NCI-H2227 treated with DMSO at 0.1 percent for 48 hours (cell line): ENCODE measurements around the gene SDK2.
"Not testable (repeated sequence)": the region's sequence is repeated elsewhere in the genome, so short reads cannot be mapped to it uniquely, and the experiment has no call there.

Source experiments
- DNase-seq: peaks from one replicate; lab custom pipeline; 2025; lab: John Stamatoyannopoulos, UW

SDK2 gene

DNA sequence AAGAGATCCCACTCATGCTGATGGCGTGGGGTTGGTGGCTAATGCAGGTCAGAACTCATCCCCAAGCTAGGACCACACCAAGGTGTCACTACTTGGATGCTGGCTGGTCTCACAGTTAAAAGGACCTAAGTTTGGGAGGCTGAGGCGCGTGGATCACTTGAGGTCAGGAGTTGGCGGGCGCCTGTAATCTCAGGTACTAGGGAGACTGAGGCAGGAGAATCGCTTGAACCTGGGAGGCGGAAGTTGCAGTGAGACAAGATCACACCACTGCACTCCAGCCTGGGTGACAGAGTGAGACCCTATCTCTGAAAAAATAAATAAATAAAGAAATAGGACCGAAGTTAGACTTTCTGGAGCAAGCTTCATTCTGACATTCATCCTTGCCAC, 325.8 kb downstream of the SDK2 start:
- no peak for DNase-seq

DNA sequence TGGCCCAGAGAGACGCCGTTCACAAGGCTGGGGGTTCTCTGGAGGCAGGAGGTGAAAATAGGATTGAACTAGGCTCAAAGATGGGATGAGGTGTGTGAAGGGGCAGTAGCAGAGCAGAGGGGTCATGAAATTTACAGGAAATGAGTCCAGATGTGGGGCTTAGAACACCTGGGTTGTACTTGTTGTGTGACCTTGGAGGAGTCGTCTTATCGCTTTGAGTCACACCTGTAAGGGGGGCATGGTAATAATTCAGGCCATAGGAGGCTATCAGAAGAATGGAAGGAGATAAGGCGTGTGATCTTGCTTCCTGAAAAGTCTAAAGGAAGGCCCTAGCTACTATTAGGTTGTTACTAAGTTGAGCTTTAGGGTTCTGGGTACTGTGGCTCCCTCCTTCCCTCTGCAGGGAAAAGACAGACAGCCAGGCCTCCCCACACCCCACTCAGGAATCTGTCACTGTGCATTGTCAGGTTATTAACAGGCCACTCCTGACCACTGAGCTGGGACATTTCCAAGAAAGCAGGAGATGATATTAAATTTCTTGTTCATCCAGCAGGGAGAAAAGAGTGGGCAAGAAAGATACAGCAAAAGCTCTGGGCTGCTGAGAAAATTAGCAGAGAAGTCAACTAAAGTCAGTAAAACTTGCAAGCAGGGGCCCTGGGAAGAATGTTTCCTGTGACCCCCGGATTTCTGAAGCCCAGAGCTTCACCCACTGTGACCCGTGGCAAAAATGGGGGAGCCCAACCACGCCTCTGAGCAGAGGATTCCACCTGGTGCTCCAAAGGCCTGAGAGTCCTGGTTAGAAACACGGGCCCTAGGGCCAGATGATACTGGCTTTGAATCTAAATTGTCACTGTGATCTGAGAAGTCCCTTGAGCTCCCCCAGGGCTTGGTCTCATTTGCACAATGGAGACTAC, 326.5 kb downstream of the SDK2 start:
- no peak for DNase-seq

DNA sequence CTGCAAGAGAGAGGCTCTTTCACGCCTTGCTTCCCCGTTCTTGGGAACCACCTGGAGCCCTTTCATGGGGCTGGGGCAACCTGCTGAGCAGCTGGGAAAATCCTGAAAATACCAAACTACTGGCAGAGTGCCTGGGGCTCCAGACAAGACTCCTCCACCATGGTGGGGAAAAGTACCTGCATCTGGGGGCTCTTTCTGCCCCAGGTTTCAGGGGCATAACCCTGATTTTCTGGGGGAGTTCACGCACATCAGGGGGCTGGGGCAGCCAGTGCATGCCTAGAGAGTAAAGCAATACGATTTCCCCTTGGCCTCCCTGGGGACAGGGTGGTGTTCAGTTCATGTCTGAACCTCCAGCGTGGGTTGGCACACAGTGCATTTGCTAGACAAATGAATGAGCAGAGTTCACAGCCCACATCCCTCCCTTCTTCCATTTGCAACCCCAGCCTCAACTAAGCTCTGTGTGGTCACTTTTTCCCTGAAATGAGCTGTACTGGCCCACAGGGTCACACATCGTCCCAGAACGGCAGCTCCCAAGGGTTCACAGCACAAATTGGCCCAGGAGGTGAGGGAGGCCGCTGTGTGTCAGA, 327.2 kb downstream of the SDK2 start:
- DNase-seq = no peak

DNA sequence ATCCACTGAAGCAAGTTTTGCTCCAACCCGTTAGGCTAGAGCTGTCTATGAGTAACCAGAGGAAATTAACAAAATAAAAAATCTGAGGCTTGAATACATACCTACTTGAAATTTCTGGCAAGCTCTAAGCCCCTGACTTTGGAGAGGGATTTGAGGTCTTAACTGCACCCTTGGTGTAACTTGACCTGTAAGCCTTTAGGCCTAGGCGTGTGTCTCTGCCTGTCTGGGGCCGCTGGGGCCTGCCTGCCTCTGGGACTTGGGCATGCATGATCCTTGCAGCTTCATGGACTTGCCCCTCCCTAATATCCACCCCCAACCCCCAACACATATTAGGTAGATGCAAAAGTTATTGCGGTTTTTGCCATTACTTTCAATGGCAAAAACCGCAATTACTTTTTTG, 328.8 kb downstream of the SDK2 start:
- DNase-seq = no peak

- DNase-seq = no peak
Observed at GRCh38 chr17:73313526-73314127, 330.6 kb downstream of the SDK2 start.

DNA sequence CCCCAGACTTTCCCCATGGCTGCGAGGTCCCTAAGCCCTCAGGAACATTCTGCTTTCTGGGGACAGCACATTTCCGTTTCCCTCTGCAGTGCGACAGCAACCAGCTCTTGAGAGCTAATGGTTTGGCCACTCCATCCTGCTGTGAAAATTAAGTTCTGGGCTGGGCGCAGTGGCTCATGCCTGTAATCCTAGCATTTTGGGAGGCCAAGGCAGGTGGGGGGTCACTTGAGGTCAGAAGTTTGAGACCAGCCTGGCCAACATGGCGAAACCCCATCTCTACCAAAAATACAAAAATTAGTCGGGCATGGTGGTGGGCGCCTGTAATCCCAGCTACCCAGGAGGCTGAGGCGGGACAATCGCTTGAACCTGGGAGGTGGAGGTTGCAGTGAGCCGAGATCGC, 331.4 kb downstream of the SDK2 start:
- DNase-seq = not testable (repeated sequence)

DNA sequence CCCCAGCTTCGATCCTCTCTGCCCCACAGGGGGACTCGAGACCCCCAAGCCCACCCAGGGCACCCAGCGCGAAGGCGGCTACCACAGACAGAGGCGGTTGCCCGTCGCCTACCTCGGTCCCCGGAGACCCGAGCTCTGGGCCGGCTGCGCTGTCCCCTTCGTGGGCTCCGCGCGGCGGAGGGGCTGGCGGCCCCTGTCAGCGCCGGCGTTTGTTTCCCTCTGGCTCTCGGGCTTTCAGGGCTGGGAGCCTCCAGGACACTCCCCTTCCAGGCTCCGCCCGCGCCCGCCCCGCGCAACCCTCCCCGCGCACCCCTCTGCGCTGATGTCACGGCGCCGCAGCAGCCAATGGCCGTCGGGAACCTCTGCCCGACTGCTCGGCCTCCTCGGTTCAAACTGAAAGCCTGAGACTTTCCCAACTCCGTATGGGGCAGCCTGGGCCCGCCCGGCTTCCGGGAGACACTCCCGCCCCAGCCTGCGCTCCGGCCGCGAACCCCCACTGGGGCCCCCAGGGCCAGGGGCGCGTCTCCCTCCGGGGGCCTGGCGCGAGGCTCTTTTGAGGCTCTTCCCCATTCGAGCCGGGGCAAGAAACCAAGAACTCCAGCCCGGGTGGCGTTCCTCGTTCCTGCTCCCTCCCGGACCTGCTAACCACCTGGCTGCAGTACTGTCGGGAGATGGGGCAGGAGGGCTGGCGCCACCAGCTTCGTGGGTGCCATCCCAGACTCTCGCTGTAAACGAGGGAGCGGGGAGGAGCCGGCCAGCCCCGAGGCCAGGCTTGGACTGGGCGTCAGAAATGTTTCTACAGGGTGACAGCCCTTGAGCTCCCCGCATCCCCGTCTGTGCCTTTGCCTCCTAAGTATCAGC, 332.2 kb downstream of the SDK2 start, which contains the start of gene CDC42EP4:
CDC42EP4 (minus strand) TSS at position 221 of the 861 bp plus-strand sequence. CDS start 25,501 bp downstream, outside the sequence.
- peak; percentile 86 for DNase-seq

DNA sequence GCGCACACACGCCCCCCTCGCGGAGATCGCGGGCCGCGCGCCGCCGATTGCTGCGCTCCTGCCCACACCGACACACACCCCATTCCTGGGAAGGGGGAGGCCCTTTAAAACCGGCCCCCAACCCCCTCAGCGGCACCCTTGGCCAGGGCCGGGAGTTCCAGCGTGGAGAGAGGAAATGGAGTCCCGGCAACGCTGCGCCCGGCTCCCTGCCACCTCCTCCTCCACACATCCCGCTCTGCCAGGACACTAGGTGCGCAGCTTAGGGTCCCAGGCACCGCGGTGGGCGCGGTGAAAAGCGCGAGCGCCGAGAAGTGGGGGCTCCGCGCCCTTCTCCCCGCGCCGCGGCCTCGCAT, 332.8 kb downstream of the SDK2 start:
- DNase-seq = no peak

DNA sequence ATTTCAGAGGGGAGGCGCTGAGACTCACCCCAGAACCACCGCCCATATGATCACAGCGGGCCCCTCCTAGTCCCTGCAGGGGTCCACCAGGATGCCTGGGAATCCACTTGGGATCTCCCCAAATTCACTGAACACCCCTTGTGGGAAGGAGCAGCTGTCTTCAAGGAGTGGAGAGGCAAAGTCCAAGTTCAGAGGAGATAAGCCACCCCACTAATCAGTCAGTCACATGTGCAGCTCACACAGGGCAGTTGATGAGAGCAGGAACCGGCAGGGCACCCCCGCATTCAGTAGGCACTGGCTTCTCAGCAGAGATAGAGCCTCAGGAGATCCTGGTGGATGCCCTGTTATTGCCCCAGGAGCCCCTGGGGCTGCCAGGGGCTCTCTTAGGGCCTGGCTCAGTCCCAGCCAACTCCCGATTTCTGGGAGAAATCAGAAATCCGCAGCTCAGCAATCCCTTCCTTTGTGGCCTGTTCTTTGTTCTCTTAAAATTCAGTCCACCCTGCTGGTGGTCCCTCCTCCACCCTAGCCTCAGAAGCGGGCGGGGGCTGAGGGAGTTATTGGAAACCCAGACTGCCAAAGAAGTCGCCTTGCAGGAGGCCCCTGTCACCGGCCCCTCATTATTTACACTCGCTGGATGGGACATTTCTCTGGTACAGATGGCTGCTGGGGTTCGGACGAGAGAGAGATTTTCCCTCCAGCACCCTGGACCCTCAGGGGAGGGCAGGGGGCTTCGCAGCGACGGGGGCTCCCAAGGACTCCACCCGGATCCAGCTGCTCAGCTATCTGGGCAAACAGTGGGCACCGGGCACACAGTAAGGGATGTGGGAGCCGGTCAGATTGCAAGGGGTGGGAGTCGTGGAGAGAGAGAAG, 334.3 kb downstream of the SDK2 start:
- no peak for DNase-seq

DNA sequence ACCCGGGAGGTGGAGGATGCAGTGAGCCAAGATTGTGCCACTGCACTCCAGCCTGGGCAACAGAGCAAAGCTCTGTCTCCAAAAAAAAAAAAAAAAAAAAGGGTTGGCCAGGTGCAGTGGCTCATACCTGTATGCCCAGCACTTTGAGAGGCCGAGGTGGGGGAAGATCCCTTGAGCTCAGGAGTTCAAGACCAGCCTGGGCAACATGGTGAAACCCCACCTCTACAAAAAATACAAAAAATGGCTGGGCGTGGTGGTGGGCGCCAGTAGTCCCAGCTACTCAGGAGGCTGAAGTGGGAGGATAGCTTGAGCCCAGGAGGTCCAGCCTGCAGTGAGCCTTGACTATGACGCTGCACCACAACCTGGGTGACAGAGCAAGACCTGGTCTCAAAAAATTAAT, 335.3 kb downstream of the SDK2 start:
- DNase-seq = not testable (repeated sequence)

GRCh38 chr17:73308017-73308823, 336.0 kb downstream of the SDK2 start:
- DNase-seq = no peak

DNA sequence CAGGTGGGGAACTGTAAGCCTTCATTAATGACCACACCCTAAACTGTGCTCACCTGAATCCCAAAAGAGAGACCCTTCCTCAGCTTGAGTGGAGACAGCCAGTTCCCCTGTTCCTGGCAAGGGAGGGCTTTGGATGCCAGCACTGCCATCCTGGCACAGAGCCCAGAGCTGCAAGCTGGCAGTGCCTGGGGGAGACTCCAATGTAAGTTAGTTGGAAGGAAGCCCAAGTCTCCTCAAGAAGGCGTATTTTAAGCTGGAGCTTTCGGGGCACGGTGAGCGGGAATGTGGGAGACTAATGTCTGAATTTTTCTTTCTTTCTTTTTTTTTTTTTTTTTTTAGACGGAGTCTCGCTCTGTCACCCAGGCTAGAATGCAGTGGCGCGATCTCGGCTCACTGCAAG, 337.1 kb downstream of the SDK2 start:
- DNase-seq = no peak

- DNase-seq = no peak
Observed at GRCh38 chr17:73305845-73306836, 338.1 kb downstream of the SDK2 start.

- peak; percentile 60 for DNase-seq
Observed at GRCh38 chr17:73304971-73305812, 339.1 kb downstream of the SDK2 start.

DNA sequence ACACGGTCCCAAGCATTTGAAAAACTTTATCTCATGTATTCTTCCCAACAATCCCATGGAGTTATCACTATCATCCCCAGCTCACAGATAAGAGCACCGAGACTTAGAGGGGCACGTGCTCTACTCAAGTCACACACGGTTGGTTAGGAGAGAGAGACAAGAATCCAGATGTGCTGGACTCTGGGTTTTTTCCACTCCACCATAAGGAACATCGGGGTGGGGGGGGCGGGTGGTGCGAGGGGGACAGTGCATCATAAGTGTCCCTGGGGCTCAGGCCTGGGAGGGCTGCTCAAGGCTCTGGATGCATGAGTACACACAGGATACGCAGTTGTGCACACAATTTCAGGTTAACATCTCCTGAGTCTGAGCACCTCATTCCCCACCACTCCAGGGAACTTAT, 339.8 kb downstream of the SDK2 start:
- no peak for DNase-seq

DNA sequence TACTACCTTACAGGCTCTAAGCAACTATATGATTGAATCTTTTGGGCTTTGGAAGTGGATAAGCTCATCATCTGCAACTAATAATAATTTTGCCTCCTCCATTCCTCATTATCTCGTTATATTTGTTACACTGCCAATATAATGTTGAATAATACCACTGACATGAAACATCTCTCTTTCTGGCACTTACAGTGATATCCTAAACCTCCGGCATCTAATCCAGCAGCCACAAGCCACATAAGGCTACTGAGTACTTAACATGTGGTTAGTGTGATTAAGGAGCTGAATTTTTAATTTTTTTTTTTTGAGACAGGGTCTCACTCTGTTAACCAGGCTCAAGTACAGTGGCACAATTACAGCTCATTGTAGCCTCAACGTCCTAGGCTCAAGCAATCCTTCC, 342.1 kb downstream of the SDK2 start:
- DNase-seq = no peak

DNA sequence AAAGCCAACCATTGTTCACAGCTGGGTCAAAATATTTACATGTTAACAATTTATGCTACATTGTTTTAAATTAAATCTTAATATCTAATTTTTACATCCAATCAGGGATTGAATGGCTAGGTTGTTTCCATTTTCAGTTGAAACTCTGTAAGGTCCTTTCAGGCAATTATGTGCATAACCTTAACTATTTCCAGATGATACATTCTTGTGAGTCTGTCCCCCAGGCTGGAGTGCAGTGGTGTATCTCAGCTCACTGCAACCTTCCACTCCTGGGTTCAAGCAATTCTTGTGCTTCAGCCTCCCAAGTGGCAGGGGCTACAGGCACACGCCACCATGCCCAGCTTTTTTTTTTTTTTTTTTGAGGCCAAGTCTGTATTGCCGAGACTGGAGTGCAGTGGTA, 342.9 kb downstream of the SDK2 start:
- DNase-seq = no peak

GRCh38 chr17:73300392-73300791, 343.9 kb downstream of the SDK2 start:
- no peak for DNase-seq
